ENCODE data around the gene ALOX12B. TPM values are rescaled to one million over a fixed set of nuclear protein-coding genes. Genes with fewer than 3 reads are reported as not detected.

Gene ALOX12B
- total and polyA plus RNA-seq, 2 of the 13 experiments (the other 11 are each of a cell fraction or from before 2014, with no cell fraction given) = 0.13 TPM; not detected in 1

GRCh38 chr17:8117980-8118768 lies 30.7 kb upstream of the ALOX12B start, which contains the start of gene ALOXE3 (continued):
- 0 out of 2 replicates have a peak, but pooled peaks have one; percentile 7 for TF ChIP-seq ZNF556 (CRISPR knock-in tag; IDR thresholded peaks at IDR 0.05; ENCODE audit: borderline replicate concordance)
- TF ChIP-seq ZNF280B (CRISPR knock-in tag; IDR thresholded peaks at IDR 0.05; ENCODE audit: borderline replicate concordance) = 0 out of 2 replicates have a peak, but pooled peaks have one; percentile 63
- TF ChIP-seq SALL2 (CRISPR knock-in tag; IDR thresholded peaks at IDR 0.05) = no peak
- TF ChIP-seq HMG20A (CRISPR knock-in tag; IDR thresholded peaks at IDR 0.05; ENCODE audit: borderline replicate concordance) = no peak
- 0 out of 2 replicates have a peak, but pooled peaks have one; percentile 45 for TF ChIP-seq ZNF350 (CRISPR knock-in tag; IDR thresholded peaks at IDR 0.05; ENCODE audit: borderline replicate concordance, low read depth)
- TF ChIP-seq USF2 (IDR thresholded peaks at IDR 0.05; ENCODE audit: low read depth, low read length) = peak; percentile 58; the same call in 1 of the 2 replicates
- TF ChIP-seq USF2 (CRISPR knock-in tag; IDR thresholded peaks at IDR 0.05; ENCODE audit: borderline replicate concordance) = no peak
- no peak for TF ChIP-seq ZNF12 (CRISPR knock-in tag; IDR thresholded peaks at IDR 0.05)
- no peak for TF ChIP-seq ZNF724P (CRISPR knock-in tag; IDR thresholded peaks at IDR 0.05; ENCODE audit: borderline replicate concordance)
- 0 out of 2 replicates have a peak, but pooled peaks have one; percentile 16 for TF ChIP-seq ARNT2 (CRISPR knock-in tag; IDR thresholded peaks at IDR 0.05; ENCODE audit: low read depth)
- no peak for TF ChIP-seq SUZ12 (IDR thresholded peaks at IDR 0.05; ENCODE audit: low read depth, low read length)
- TF ChIP-seq ZNF30 (CRISPR knock-in tag; IDR thresholded peaks at IDR 0.05) = no peak
- peak; percentile 31; the same call in 1 of the 2 replicates for TF ChIP-seq TFE3 (CRISPR knock-in tag; IDR thresholded peaks at IDR 0.05)
- no peak for TF ChIP-seq ONECUT2 (CRISPR knock-in tag; IDR thresholded peaks at IDR 0.05)
- no peak; the same call in 1 of the 2 replicates for TF ChIP-seq CCDC6 (CRISPR knock-in tag; IDR thresholded peaks at IDR 0.05)
- no peak for TF ChIP-seq XBP1 (CRISPR knock-in tag; IDR thresholded peaks at IDR 0.05)
- TF ChIP-seq ZNF777 (CRISPR knock-in tag; IDR thresholded peaks at IDR 0.05) = no peak
- no peak for TF ChIP-seq ZNF549 (CRISPR knock-in tag; IDR thresholded peaks at IDR 0.05)
- TF ChIP-seq ZBED4 (CRISPR knock-in tag; IDR thresholded peaks at IDR 0.05; ENCODE audit: borderline replicate concordance) = no peak
- 0 out of 2 replicates have a peak, but pooled peaks have one; percentile 52 for TF ChIP-seq MXD3 (CRISPR knock-in tag; IDR thresholded peaks at IDR 0.05)

Measured in HepG2 (cell line).